SIG-M5 treated with dmso at 0.1 percent for 504 hours (cell line): Measurements from ENCODE around the gene POLN.
"Not testable (repeated sequence)": the region's sequence is repeated elsewhere in the genome, so short reads cannot be mapped to it uniquely, and the experiment has no call there.

ENCODE experiments used
- DNase-seq: peaks from one replicate; lab custom pipeline; 2025; ENCODE audit not compliant: unreplicated experiment; lab: John Stamatoyannopoulos, UW

POLN gene

GRCh38 chr4:2044542-2045517 lies 197.1 kb downstream of the POLN start:
- no peak for DNase-seq

DNA sequence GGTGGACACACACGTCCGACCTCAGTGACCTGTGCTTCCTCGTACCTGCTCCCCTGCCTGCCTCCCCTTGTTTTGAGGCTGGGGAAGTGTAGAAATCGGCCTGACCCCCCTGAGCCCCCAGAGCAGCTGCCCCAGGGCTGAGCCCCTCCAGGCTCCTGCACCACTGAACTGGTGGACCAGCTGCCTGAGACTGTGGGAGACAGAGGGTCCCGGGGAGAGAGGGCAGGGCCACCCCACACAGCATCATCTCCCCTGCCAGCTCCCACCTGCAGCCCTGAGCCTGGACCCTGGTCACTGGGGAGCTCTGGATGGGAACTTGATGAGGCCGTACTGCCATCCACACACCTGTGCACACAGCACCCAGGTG lies 197.8 kb downstream of the POLN start:
- no peak for DNase-seq

- DNase-seq = no peak
Observed at GRCh38 chr4:2043396-2044118, 198.4 kb downstream of the POLN start.

- no peak for DNase-seq
Observed at GRCh38 chr4:2042947-2043395, 198.9 kb downstream of the POLN start.

DNA sequence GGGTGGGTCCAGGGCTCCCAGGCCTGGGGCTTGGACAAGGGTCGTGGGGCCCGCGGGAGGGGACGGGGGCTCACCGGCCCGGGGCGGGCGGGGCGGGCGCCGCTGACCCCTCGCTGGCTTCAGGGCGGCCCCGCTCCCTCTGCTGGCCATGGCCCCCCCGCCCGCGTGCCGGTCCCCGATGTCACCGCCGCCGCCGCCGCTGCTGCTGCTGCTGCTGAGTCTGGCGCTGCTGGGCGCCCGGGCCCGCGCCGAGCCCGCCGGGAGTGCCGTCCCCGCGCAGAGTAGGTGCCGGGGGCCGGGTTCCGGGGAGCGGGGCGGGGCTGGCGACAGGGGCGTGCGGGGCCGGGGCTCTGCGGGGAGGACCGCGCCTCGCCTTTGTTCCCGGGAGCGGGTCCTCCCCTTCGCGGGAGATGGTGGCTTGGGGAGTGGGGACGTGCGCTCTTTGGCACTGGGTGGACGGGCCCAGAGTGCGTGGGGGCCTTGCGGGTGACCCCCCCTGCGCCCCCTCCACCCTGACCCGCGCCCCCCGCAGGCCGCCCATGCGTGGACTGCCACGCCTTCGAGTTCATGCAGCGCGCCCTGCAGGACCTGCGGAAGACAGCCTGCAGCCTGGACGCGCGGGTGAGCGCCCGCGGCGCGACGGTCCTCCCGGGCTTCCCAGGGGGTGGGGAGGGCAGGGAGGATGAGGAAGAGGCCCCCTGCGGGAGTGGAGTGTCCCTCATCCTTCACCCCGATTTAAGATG lies 199.5 kb downstream of the POLN start:
- DNase-seq = no peak

- DNase-seq = peak; percentile 48
Observed at GRCh38 chr4:2041239-2042130, 200.4 kb downstream of the POLN start.

GRCh38 chr4:2040391-2041238 lies 201.3 kb downstream of the POLN start:
- no peak for DNase-seq

- DNase-seq = peak; percentile 25
Observed at GRCh38 chr4:2036866-2037265, 205.1 kb downstream of the POLN start.

DNA sequence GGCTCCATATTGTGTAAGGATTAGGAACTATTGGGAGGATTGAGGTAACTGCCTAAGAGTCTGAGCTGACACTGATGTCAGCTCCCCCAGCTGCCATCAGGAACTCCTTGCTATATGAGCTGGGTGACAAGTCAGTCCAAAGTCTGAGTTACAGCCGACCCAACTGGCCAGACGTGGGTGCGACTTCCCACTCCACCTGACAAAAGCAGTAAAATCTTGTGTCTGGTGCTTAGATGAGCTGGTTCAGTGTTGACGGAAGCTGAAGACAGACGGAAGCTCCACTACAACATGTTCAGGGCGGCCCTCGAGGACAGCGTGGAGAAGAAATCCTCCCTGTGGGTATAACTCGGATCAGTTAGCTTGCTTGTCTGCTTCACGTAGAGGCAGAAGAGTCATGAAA lies 205.6 kb downstream of the POLN start:
- DNase-seq = no peak

DNA sequence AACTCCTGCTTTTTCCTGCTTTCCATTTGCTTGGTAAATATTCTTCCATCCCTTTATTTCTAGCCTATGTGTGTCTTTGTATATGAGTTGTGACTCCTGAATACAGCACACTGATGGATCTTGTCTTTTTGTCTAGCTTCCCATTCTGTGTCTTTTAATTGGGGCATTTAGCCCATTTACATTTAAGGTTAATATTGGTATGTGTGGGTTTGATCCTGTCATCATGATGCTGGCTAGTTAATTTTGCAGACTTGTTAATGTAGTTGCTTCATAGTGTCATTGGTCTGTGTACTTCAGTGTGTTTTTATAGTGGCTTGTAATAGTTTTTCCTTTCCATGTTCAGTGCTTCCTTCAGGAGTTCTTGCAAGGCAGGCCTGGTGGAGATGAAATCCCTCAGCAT lies 210.8 kb downstream of the POLN start:
- DNase-seq = not testable (repeated sequence)

- not testable (repeated sequence) for DNase-seq
Observed at GRCh38 chr4:2027120-2027519, 214.8 kb downstream of the POLN start.

DNA sequence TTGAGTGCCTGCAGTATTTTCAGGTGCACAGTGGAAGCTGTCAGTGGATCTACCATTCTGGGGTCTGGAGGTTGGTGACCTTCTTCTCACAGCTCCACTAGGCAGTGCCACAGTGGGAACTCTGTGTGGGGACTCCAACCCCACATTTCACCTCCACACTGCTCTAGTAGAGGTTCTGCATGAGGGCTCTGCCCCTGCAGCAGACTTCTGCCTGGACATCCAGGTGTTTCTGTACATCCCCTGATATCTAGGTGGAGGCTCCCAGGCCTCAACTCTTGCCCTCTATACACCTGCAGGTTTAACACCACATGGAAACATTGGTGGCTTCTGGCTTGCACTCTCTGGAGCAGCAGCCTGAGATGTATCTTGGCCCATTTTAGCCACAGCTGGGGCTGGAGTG lies 216.1 kb downstream of the POLN start:
- no peak for DNase-seq

GRCh38 chr4:2024683-2025082 lies 217.2 kb downstream of the POLN start:
- no peak for DNase-seq
